Medulla oblongata (tissue), 1 donor: ENCODE measurements around the gene CYBA.

ENCODE experiments used
- DNase-seq: peaks from one replicate; pipeline ENCODE4 v3.0.0-alpha.2; 2015; ENCODE audit errors: extremely low spot score

Gene CYBA

DNA sequence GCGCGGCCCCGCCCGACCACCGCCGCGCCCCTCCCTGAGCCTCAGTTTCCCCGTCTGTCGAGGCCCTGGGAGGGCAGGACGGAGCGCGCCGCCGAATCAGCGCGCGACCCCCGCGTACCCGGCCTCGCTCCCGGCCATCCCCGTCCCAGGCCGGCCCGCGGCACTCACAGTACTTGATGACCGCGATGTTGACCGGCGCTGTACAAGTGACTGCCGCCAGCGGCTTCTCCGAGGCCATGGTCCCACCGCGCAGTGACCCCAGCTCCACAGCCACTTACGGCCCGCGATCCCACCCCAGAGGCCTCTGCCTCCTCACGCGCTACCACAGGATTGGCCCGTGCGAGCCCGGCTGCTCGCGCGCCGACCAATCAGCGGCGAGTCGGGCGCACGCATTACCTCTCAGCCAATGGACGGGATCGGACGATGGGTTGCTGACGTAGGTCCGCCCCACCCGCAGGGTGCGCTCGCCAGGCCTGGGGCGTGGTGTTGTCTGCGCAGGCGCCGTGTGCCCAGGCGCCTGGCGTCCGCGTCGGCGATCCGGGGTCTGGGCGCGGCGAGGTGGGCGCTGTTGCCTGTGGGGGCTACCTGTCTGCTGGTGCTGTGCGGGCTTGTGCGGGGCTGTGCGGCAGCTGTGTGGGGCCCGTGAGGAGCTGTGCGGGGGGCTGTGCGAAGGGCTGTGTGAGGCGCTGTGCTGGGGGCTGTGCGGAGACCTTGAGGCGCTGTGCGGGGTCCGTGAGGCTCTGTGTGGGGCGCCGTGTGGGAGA lies 12.2 kb upstream of the CYBA start, which contains the start of gene MVD:
Gene MVD (minus strand): TSS at position 249 of the 764 bp plus-strand sequence. CDS start 11 bp downstream, at position 238.
- peak; percentile 98 for DNase-seq

DNA sequence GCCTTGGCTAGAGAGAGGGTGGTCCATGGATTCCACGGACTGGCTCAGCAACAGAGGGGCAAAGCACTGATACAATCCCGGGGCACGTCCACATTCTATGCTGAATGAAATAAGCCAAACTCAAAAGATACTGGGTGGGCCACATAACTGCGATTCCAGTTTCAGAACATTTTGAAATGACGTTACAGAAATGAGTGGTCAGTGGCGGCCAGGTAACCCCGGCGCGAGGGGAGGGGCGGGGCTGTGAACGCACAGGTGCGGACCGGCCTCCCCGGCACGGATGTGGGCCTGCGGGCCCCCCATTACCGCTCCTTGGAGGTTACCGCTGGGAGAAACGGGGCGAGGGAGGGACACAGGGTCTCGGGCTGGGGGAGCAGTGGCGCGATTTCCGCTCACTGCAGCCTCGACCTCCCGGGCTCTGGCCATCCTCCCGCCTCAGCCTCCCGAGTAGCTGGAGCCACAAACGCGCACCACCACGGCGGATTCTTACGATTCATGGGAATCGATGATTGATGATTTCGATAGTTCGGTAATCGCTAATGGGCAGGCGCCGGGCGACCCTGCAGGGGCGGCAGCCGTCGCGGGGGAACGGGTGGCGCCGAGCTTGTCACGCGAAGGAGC lies 11.5 kb upstream of the CYBA start:
- DNase-seq = no peak

DNA sequence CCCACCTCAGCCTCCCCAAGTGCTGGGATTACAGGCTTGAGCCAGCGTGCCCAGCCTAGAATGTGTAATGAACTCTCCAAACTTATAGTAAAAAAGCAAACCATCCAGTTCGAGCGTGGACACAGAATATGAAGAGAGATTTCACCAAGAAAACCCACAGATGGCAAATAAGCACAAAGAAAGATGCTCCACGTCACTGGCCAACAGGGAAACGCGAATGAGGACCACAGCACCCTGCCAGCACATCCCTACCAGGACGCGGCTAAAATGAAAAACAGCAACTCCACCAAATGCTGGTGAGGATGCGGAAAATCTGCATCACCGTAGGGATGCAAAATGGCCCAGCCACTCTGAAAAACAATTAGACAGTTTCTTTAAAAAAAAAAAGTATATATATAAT lies 10.6 kb upstream of the CYBA start:
- DNase-seq = no peak

DNA sequence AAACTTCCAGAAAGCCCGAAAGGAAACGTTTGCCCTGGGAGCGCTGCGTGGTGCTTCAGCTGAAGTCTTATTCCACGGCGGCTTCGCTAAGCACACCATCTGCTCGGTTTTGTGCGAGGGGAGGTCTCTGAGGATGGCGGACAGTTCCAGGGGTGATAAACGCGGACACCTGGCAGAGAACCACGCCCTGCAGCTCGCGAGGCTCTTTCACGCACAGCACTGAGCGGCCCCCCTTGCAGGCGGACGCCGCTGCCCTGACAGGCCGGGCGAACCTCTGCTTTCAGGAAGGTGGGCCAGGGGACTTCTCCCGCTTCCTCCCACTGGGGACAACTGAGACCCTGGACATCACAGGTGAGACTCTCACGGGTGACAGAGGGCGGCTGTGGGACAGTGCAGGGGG lies 8.3 kb upstream of the CYBA start:
- no peak for DNase-seq

DNA sequence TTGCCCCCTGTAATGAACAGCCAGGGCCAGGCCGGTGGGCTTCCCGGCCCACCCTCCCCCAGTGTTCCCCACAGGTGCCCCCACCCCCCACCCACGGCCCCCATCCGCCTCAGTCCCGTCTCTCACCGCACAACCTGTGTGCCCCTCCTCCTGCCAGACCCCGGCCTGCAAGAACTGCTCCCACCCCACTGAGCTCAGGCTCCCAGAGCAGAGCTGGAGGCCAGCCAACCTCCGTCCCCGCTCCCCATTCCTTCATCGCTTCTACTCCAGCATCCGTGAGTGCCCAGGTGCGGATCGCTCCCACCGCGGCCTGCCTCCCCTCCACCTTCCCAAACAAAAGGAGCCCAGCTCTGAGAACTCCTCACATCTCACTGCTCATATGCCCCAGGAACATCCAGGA lies 7.9 kb upstream of the CYBA start:
- DNase-seq = no peak

GRCh38 chr16:88657371-88657770 lies 6.5 kb upstream of the CYBA start:
- DNase-seq = no peak

- DNase-seq = no peak
Measured at GRCh38 chr16:88656291-88656980, 5.6 kb upstream of the CYBA start.

- no peak for DNase-seq
Measured at GRCh38 chr16:88655733-88656281, 5.0 kb upstream of the CYBA start.

DNA sequence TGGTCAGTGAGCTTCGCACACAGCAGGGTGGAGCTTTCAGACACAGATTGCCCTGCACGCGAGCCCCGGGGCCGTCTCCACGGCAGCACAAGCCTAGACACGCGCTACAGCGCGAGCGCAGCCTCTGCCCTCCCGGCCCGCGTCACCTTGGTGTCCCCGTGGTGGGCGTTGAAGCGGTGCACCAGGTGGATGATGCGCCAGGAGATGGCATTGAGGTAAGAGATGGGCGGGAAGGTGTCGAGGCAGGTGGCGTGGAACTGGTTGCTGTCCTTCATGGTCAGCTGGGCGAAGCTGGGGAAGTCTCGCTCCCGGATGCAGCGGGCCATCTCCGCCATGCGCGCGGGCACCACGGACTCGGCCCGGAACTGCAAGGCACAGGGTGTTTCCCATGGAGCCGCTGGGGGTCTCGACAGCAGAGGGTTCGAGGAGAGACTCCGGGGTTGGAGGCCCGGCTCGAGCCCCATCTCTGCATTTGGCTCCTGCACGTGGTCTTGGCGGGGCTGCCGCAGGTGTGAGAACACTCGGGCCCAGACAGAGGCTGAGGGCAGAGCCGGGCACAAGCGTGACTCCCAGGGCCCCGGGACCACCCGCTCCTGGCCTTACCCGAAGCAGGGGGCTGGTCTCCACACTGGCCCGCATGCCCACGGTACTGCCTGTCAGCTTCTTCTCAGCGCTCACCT lies 4.3 kb upstream of the CYBA start:
- DNase-seq = no peak

- no peak for DNase-seq
Measured at GRCh38 chr16:88654363-88655052, 3.7 kb upstream of the CYBA start.

DNA sequence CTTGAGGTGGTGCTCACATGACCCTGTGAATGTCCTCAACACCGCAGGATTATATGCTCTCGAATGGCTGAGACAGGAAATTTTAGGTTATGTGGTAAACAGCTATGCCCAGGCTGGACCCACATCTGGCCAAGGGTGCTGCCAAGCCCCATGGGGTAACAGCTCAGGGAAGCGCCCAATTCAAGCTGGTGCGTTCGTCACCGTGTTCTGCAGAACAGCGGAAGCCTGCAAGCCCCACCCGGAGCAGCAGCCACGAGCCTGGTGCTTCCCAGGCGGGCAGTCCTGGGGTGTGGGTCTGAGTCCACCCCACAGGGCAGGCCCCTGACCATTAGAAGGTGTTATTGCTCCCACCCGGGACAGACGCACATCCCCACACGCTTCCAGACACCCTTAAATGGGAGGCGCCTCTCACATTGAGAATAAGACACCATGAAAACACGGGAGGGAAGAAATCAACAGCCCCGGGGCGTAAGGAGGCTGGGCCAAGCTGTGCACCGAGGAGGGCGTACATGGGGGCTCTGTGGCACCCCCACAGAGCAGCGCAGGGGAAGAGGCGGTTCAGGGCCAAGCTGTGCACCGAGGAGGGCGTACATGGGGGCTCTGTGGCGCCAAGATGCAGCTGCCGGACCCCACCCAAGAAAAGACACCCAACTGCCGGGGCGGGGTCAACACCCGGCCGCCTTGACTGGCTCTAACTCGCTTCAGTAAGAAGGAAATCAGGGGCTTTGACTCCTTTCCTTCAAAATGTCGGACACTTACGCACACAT lies 2.9 kb upstream of the CYBA start:
- no peak for DNase-seq

GRCh38 chr16:88653101-88653500 lies 2.2 kb upstream of the CYBA start:
- no peak for DNase-seq

GRCh38 chr16:88652762-88653063 lies 1.9 kb upstream of the CYBA start:
- DNase-seq = no peak

GRCh38 chr16:88651989-88652761 lies 1.3 kb upstream of the CYBA start:
- DNase-seq = no peak

DNA sequence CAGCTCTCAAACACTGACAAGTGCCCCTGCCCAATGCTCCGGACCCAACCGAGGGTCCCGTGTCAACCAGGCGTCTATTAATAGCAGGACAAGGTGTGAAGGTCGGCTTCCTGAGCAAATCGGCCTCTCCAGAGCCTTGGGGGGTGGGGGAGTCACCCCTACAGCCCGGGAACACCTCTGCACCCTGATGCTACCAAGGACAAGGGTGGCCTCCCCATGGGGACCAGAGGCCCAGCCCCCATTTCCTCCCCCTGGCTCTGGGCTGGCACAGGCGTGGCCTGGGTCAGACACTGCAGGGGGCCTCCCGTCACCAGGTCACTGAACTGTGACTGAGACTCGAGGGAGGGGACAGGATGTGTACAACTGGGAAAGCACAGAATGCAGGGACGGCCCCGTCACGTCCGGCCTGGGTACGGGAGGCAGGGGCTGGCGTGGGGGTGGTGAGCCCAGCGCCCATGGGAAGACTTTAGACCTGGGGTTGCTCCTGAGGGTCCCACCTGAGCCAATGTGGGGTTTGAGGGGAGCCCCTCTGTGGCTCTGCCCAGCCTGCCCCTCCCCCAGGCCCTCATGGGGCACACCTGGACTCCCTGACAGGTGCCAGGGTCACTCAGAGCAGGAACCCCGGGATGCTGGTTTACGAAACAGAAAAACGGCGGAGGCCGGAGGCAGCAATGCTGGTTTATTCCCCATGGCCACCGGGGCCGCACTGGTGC lies 579 bp upstream of the CYBA start:
- DNase-seq = no peak

- peak; percentile 20 for DNase-seq
Measured at GRCh38 chr16:88649924-88650748, 717 bp downstream of the CYBA start.

DNA sequence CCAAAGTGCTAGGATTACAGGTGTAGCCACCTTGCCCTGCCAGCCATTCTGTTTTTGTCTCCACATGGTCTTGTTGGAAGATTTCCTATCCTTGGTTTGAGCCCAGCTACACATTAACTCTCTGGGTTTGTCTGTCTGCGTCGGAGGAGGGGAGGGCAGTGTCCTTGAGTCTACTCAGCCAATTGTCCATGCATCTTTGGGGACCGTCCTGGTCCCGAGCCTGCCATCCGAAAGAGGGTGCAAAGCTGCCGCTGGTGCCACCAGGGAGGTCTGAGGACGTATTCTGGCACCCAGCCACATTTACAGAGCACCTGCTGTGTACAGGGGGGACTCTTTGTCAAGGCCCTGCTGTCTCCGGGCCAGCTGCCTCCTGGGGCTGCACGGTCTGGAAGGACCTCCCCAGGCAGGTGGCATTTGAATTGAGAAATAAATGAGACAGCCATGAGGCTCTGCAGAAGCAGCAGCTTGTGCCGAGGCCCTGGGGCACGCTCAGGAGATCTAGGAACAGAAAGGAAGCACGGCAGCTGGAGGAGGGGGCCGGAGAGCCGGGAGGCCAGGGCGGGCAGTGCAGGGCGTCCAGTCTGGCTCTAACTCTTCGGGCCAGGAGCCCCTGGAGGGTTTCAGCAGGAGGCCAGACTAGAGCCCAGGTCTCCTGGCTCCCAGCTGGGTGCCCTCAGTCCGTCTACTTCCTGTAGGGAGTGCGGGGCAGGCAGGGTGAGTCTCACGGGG lies 1.5 kb downstream of the CYBA start:
- no peak for DNase-seq
